Measurements from ENCODE around the gene SPEN.

SPEN gene

GRCh38 chr1:15835205-15835740 lies 12.2 kb upstream of the SPEN start (continued):
- no peak for TF ChIP-seq ZBTB6 (tag by site-specific recombination; IDR thresholded peaks at IDR 0.05)
- 0 out of 2 replicates have a peak, but pooled peaks have one; percentile 70 for TF ChIP-seq ZBTB7A (tag by site-specific recombination; IDR thresholded peaks at IDR 0.05; ENCODE audit: low read depth)
- no peak for TF ChIP-seq ZNF621 (tag by site-specific recombination; IDR thresholded peaks at IDR 0.05)
- TF ChIP-seq PRDM10 (tag by site-specific recombination; IDR thresholded peaks at IDR 0.05) = peak; percentile 17; the same call in 1 of the 2 replicates
- peak; percentile 56 for TF ChIP-seq ZXDB (tag by site-specific recombination; IDR thresholded peaks at IDR 0.05)
- peak; percentile 87; the same call in 1 of the 2 replicates for TF ChIP-seq GLIS2 (tag by site-specific recombination; IDR thresholded peaks at IDR 0.05)
- peak; percentile 74; the same call in 1 of the 2 replicates for TF ChIP-seq ZBTB10 (tag by site-specific recombination; IDR thresholded peaks at IDR 0.05)
- peak; percentile 28; the same call in 1 of the 2 replicates for TF ChIP-seq CTCF (tag by site-specific recombination; IDR thresholded peaks at IDR 0.05)
- TF ChIP-seq GFI1B (tag by site-specific recombination; IDR thresholded peaks at IDR 0.05) = no peak
- no peak for TF ChIP-seq GLI4 (tag by site-specific recombination; IDR thresholded peaks at IDR 0.05)
- TF ChIP-seq ZNF362 (tag by site-specific recombination; IDR thresholded peaks at IDR 0.05) = peak; percentile 62; the same call in 1 of the 2 replicates
- TF ChIP-seq ZIC2 (tag by site-specific recombination; IDR thresholded peaks at IDR 0.05) = peak; percentile 42; the same call in 1 of the 2 replicates
- peak; percentile 8; the same call in 1 of the 2 replicates for TF ChIP-seq INSM2 (tag by site-specific recombination; IDR thresholded peaks at IDR 0.05)
- 0 out of 2 replicates have a peak, but pooled peaks have one; percentile 11 for TF ChIP-seq ZNF558 (tag by site-specific recombination; IDR thresholded peaks at IDR 0.05)
- 0 out of 2 replicates have a peak, but pooled peaks have one; percentile 37 for TF ChIP-seq ZNF324 (tag by site-specific recombination; IDR thresholded peaks at IDR 0.05)
- no peak for TF ChIP-seq PRDM2 (tag by site-specific recombination; IDR thresholded peaks at IDR 0.05; ENCODE audit: borderline replicate concordance)
- TF ChIP-seq ZBTB17 (tag by site-specific recombination; IDR thresholded peaks at IDR 0.05) = 0 out of 2 replicates have a peak, but pooled peaks have one; percentile 25
- peak; percentile 12 for TF ChIP-seq OSR2 (tag by site-specific recombination; IDR thresholded peaks at IDR 0.05)
- no peak for TF ChIP-seq ZBTB26 (tag by site-specific recombination; optimal IDR thresholded peaks at IDR 0.05)
